NCI-H1436 (cell line): ENCODE measurements around the gene CEP131.
"Not testable (repeated sequence)": the region's sequence is repeated elsewhere in the genome, so short reads cannot be mapped to it uniquely, and the experiment has no call there.

Source experiments
- DNase-seq: peaks from one replicate; lab custom pipeline; 2025; lab: John Stamatoyannopoulos, UW

Gene CEP131

GRCh38 chr17:81165246-81166032, 57.3 kb downstream of the CEP131 start, which contains the start of gene PVALEF:
PVALEF (plus strand) TSS chr17:81165507; CDS start chr17:81181227, 15,720 bp downstream.
- no peak for DNase-seq

- DNase-seq = no peak
Observed at GRCh38 chr17:81164371-81165245, 58.2 kb downstream of the CEP131 start.

GRCh38 chr17:81163703-81164370, 58.9 kb downstream of the CEP131 start:
- no peak for DNase-seq

GRCh38 chr17:81163051-81163695, 59.6 kb downstream of the CEP131 start:
- no peak for DNase-seq

- no peak for DNase-seq
Observed at GRCh38 chr17:81162491-81162890, 60.3 kb downstream of the CEP131 start.

GRCh38 chr17:81161972-81162371, 60.8 kb downstream of the CEP131 start:
- no peak for DNase-seq

- DNase-seq = no peak
Observed at GRCh38 chr17:81161536-81161935, 61.2 kb downstream of the CEP131 start.

- DNase-seq = no peak
Observed at GRCh38 chr17:81160747-81161453, 61.9 kb downstream of the CEP131 start.

GRCh38 chr17:81160306-81160705, 62.5 kb downstream of the CEP131 start:
- DNase-seq = no peak

- no peak for DNase-seq
Observed at GRCh38 chr17:81159611-81160265, 63.0 kb downstream of the CEP131 start.

GRCh38 chr17:81158688-81159590, 63.8 kb downstream of the CEP131 start:
- DNase-seq = no peak

GRCh38 chr17:81157848-81158687, 64.7 kb downstream of the CEP131 start:
- DNase-seq = no peak

GRCh38 chr17:81156866-81157805, 65.6 kb downstream of the CEP131 start:
- DNase-seq = no peak

GRCh38 chr17:81154961-81155360, 67.8 kb downstream of the CEP131 start:
- DNase-seq = no peak

- not testable (repeated sequence) for DNase-seq
Observed at GRCh38 chr17:81154016-81154415, 68.7 kb downstream of the CEP131 start.

GRCh38 chr17:81153340-81153803, 69.4 kb downstream of the CEP131 start:
- no peak for DNase-seq

GRCh38 chr17:81152288-81152828, 70.4 kb downstream of the CEP131 start:
- DNase-seq = no peak
